GM10266 (cell line): ENCODE data around the gene ACTG2.

Experiments
- DNase-seq: peaks from one replicate; pipeline ENCODE4 v3.0.0; 2012; ENCODE audit errors: extremely low spot score
- CTCF ChIP-seq: IDR thresholded peaks from 2 replicates; pipeline ENCODE4 v1.5.1; 2012; ENCODE audit warnings: mild to moderate bottlenecking, low read depth; ENCODE audit not compliant: control insufficient read depth, insufficient read depth; ENCODE audit errors: missing control alignments

ACTG2 gene

DNA sequence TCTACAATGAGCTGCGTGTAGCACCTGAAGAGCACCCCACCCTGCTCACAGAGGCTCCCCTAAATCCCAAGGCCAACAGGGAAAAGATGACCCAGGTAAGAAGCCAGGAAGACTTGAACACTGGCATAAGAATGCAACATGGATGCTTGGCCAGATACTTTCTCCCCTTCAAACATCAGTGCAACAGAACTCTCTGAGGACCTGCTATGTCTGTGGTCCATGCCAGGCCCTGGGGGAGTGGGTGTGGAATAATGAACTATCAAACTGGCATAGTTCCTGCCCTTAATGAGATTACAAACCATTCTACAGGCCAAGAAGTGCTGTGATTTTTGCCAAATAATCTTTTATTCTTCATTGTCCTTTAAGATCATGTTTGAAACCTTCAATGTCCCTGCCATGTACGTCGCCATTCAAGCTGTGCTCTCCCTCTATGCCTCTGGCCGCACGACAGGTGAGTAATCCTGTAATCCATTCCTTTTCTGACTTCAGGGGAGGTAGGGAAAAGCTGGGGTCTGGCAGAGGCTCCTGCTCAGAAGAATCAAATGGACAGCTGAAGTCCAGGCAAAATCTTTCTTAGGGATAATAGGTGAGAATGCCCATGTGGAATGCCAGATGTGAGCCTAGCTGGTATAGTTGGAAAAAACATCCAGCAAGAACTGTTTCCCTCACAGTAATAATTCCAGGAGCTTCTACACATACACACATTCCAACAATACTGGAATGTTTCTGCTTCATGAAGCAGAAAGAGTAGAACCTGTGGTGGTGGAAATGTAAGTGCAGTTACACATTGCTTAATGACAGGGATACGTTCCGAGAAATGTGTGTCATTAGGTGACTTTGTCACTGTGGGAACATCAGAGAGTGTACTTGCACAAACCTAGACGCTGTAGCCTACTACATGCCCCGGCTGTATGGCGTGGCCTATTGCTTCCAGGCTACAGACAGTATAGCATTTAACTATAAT, 16.2 kb downstream of the ACTG2 start:
- DNase-seq: no peak
- TF ChIP-seq CTCF: no peak

GRCh38 chr2:73910873-73911547, 18.2 kb downstream of the ACTG2 start:
- TF ChIP-seq CTCF: no peak

GRCh38 chr2:73911548-73912208, 18.9 kb downstream of the ACTG2 start:
- DNase-seq: no peak
- no peak for TF ChIP-seq CTCF

More at GRCh38 chr2:73910873-73911547, 18.2 kb downstream of the ACTG2 start:
- DNase-seq: no peak

DNA sequence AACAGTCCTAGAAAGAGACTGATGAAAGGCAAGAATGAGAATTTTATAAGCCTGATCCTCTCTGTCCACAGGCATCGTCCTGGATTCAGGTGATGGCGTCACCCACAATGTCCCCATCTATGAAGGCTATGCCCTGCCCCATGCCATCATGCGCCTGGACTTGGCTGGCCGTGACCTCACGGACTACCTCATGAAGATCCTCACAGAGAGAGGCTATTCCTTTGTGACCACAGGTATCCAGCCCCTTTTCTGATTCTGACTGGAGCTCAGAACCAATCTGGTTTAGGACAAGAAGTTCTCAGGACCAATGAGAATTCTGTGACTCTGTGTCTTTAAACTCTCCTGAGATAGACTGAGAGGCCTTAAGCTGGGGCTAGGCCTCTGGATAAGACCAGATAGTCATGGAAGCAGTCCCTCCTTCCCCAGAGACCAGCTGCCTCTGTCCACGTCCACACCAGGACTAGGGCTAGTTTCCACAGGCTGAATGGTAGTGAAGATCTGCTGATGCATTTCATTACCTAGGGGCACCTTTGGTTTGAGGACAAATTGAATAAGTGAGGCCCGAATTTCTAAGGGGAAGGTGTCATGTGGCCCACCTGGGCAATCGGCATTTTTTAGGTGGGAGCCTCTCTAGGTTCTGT, 20.7 kb downstream of the ACTG2 start:
- no peak for DNase-seq
- no peak for TF ChIP-seq CTCF

- DNase-seq: no peak
These were observed 21.9 kb downstream of the ACTG2 start for GRCh38 chr2:73914667-73915066.

DNA sequence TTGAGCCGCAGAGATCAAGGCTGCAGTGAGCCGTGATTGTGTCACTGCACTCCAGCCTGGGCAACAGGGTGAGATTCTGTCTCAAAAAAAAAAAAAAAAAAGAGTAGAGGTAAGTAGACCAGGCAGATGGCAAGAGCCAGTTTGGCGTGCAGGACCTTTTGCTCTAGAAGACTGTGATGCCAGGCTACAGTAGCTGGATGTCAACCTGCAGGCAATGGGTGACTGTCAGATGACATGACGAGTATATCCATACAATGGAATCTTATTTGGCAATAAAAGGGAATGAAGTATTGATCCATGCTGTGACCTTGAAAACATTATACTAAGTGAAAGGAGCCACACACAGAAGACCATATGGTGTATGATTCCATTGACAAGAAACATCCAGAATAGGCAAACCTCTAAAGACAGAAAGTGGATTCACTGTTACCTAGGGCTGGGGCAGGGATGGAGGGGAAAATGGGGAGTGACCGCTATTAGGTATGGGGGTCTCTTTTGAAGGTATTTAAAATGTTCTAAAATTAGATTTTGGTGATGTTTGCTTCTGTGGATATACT, 22.7 kb downstream of the ACTG2 start:
- no peak for TF ChIP-seq CTCF
- DNase-seq: no peak

More at GRCh38 chr2:73914667-73915066, 21.9 kb downstream of the ACTG2 start:
- no peak for TF ChIP-seq CTCF
